Measurements from ENCODE around the gene MZT2B.
"Not testable (repeated sequence)": the region's sequence is repeated elsewhere in the genome, so short reads cannot be mapped to it uniquely, and the experiment has no call there.

The MZT2B gene

DNA sequence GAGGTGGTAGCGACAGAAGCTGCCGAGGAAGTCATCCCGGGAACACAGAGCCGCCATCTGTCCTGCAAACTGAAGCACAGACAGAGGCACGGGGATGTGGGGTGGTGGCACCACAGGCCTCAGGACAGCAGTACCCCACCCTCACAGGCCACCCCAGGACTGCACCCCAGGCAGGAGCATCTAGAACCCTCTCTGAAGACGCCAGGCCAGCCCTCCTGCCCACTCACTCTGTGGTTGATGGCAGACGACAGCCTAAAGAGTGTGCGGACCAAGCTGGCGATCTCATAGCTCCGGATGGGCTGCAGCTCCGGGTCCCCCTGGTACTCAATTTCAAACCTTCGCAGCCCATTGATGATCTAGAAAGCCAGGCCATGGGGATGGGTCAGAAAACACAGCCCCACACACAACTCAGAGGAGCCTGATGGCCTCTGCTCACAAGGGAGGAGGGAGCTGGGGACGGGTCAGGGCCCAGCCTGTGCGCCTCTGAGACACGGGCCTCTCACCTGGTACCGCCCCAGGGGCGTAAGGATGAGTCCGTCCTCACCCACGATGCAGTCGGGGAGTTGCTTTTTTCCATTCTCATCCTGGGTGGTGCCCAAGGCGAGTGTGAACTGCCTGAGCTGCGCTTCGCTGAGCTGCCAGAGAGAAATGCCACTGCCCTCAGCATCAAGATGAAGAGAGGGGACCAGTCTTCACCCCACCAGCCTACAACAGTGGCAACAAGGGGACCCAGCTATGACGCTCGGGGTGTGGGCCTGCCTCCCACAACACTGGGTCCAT, 29.1 kb upstream of the MZT2B start:
- no peak for FAIRE-seq

- FAIRE-seq, result not testable (repeated sequence)
These were observed 28.2 kb upstream of the MZT2B start for GRCh38 chr2:130153721-130154422.

DNA sequence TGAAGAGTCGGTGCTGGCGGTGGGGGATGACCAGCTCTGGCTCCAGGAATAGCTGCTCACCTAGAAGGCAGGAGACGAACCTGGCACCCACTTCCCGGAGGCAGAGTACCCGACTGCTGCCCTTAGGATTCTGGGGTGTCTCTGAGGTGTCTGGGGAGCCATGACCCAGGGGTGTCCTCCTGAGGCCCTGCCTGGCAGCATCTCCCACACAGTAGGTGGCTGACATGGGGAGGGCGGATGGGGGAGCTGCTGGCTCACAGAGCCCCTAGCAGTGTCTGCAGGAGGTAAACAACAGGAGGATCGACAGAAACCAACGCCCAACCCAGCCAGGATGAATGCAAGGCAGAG, 27.7 kb upstream of the MZT2B start:
- not testable (repeated sequence) for FAIRE-seq

- FAIRE-seq, result no peak
These were observed 27.0 kb upstream of the MZT2B start for GRCh38 chr2:130154773-130155765.

DNA sequence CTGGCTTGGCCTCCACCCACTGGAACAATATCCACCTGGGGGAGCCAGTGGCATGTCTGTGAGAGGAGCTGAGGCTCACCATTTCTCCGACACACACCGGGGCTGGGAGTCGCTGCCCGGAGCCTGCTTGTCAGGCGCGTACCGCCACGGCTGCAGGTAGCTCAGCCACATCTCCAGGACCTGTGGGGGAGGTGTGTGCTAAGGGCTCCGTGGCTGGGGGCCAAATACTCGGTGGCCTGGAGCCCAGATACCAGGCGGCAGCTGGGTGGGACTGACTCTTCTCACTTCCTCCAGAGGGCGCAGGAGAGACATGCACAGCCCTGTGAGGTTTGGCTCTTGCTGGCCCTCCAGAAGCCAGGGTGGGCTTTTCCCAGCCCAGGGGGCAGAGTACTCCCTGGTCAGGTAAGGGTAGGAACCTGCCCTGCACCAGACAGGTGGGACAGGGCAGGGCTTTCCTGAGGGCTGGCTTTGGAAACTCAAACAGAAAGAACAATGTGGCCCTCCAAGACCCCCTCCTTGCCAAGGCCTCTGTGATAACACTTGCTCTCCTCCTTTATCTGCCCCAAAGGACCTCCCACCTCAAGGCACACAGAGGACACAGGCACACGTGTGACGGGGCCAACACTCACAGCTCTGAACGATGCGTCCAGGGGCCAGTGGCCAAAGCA, 26.0 kb upstream of the MZT2B start:
- FAIRE-seq, result not testable (repeated sequence)

DNA sequence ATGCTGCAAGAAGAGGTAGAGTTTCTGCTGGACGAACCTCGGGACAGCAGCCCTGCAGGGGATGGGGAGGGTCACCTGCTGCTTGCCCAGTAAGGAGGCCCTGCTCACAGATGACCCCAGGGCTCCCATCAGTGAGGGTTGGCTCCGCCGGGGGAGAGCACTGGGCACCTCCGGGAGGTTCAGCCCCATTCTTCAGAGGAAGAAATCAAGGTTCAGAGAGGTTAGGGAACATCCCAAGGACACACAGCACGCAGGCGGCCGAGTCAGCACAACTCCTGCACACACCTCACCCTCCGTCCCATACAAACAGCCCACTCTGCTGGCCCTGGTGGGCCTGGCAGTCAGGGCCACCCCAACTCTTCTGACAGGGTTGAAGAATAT, 25.4 kb upstream of the MZT2B start:
- no peak for FAIRE-seq

DNA sequence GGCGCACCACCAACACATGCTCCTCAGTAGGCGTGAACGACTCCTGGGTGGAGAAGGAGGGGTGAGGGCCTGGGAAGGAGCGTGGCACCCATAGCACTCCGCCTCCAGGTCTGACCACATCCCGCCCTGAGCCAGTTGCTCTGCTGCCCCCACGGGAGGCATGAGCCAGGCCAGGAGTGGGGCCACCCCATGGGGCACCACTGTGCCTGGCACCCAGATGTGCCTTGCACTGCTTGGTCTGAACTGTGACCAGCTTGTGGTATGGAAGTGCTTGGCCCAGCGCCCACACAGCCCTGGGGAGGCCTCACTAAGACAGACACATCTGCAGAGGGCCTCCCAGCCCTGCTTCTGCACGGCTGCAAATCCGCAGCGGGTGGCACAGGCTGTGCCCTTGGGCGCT, 24.7 kb upstream of the MZT2B start:
- not testable (repeated sequence) for FAIRE-seq

- not testable (repeated sequence) for FAIRE-seq
These were observed 24.1 kb upstream of the MZT2B start for GRCh38 chr2:130157825-130158514.

DNA sequence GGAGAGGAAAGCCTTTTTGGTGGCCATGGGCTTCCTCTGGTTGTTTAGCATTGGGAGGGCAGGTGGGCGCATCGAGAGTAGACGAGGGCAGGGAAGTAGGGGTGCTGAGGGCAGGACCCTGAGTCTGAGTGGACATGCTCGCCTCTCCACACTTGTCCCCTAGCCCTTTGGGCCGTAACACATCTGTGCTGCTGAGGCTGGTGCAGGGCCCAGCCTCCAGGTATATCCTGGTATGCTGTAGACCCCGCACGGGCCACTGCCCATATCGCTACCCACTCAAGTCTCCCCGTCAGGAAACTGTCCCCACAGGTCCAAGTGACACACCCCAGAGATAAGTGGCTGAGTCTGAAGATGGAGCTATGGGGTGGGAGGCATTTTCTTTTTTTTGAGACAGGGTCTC, 23.4 kb upstream of the MZT2B start:
- FAIRE-seq, result no peak

GRCh38 chr2:130159376-130159775, 22.7 kb upstream of the MZT2B start:
- FAIRE-seq, result not testable (repeated sequence)

DNA sequence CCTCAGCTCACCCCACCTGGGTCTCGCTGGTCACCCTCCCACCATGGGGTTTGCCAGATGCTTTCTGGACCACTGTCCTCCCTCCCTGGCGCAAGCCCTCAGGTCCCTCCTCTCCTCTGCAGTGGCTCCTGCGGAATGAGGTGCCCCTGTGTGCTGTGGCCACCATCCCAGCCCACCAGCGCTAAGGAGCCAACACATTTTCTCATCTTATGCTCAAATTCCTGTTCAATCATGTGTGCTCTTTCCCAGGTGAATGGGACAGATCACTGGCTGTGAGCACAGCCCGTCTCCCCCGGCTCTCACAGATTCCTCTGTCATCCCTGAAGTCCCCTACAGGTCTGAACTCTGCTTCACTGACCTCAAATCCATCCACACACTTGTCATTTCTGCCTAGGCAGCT, 21.9 kb upstream of the MZT2B start:
- FAIRE-seq, result no peak

DNA sequence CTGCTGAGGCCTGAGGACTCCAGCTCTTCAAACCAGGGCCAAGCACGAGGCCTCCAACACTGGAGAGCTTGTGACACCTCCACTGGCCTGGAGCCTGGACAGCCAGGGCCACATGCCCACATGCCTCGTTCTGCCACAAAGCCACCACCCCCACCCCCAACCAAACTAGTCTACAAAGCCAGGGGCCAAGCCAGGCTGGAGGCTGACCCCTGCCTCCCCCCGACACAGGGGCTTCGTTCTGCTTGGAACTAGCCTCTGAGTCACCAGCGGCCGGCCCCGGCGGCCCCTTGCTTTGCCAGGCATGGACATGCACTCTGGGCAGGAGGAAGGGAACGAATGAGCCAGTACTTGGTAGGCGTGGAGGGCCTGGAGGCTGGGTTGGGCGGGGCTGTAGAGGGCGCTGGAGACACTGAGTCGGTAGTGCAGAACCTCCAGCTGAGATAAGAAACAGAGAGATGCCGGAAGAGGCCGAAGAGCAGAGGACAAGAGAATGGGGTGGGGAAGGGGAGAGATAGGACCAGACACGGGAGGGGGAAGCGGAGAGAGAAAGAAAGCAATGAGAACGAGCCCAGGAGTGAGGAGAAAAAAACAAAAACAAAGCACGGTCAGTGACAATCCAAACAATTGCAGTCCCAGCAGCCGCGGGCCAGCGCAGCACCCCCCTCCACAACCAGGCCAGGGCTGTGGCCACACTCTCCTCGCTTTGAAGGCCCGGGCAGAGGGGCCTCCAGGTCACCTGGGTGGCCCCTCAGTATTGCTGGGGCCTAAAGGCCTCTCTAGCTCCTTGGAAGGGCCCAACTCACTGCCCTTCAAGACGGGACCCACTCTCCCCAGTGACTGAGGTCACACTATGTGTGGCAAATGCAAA, 21.0 kb upstream of the MZT2B start:
- not testable (repeated sequence) for FAIRE-seq

- not testable (repeated sequence) for FAIRE-seq
These were observed 19.6 kb upstream of the MZT2B start for GRCh38 chr2:130162486-130162885.

- no peak for FAIRE-seq
These were observed 19.1 kb upstream of the MZT2B start for GRCh38 chr2:130162968-130163367.

DNA sequence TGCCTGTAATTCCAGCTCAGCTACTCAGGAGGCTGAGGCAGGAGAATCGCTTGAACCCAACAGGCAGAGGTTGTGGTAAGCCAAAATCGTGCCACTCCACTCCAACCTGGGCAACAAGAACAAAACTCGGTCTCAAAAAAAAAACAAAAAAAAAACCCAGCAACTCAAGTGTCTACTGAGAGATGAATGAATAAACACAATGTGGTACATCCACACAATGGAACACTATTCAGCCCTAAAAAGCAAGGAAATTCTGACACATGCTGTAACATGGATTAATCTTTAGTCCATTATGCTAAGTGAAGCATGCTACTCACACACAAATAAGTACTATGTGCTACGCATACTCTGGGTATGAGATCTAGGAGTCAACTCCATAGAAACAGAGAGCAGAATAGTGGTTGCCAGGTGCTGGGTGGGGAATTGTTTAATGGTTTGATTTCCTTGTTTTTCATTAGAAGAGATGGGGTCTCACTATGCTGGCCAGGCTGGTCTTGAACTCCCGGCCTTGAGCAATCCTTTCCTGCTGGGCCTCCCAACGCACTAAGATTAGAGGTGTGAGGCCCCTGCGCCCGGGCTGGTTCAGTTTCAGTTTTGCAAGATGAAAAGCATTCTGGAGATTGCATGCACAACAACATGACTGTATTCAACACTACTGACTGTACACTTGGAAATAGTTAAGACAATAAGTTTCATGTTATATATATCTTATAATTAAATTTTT, 16.6 kb upstream of the MZT2B start:
- no peak for FAIRE-seq

DNA sequence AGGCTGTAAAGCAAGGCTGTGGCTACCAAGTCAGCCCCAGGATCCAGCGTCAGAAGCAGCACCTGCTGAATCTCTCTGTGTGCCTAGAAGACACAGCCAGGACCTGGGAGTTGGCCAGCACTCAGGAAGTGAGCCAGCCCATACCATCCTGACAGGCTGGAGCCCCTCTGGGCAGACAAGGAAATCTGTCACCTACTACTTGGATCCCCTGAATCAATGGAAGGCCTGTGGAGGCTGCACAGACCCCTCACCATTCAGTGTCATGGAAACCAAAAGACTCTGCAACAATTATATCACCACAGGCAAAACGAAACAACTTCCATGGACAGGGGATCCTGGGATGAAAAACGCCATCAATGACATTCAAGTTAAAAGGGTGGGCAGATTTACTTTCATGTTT, 15.5 kb upstream of the MZT2B start:
- not testable (repeated sequence) for FAIRE-seq

DNA sequence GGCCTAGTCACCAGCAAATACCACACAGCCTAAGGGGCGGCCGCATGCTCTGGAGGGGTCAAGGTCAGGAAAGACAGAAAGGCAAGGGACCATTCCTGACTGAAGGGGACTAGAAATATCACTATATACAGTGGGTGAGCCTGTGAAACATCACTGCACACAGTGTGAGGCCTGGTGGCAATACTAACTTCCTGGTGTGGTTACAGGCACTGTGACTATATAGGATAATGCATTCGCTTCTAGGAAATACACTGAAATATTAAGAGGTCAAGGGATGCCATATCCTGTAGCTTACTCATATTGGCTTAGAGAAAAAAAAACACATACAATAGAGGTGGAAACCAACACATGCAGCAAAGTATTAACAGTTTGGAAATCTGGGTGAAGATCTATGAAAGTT, 12.9 kb upstream of the MZT2B start:
- not testable (repeated sequence) for FAIRE-seq

DNA sequence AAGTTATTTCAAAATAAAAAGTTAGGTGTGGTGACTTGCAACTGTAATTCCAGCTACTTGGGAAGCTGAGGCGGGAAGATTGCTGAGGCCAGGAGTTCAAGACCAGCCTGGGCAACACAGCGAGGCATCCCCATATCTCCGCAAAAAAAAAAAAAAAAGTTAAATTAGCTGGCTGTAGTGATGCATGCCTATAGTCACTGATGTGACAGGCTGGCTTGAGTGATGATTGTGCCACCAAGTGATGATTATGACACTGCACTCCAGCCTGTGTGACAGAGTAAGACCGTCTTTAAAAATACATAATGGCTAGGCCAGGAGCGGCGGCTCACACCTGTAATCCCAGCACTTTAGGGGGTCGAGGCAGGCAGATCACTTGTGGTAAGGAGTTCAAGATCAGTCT, 12.2 kb upstream of the MZT2B start:
- FAIRE-seq, result no peak

- not testable (repeated sequence) for FAIRE-seq
These were observed 7.2 kb upstream of the MZT2B start for GRCh38 chr2:130174866-130175265.

Measured in islet of Langerhans (tissue), 1 donor.